NB4 (cell line): ENCODE results near the gene FIP1L1.

Experiments used
- MYC ChIP-seq: IDR thresholded peaks from 2 replicates; pipeline ENCODE4 v1.6.1; 2011; ENCODE audit warnings: low read depth, low read length
- POLR2A ChIP-seq: IDR thresholded peaks from 2 replicates; pipeline ENCODE4 v1.6.1; 2011; ENCODE audit warnings: mild to moderate bottlenecking; ENCODE audit not compliant: insufficient read length; ENCODE audit errors: extremely low read depth
- TF ChIP-seq, protein P1 (sequence below): IDR thresholded peaks from one replicate; pipeline ENCODE4 v1.5.1; 2012; ENCODE audit warnings: low read depth, low read length
- TF ChIP-seq, protein P2 (sequence below): IDR thresholded peaks from 2 replicates; pipeline ENCODE4 v1.6.1; 2011; ENCODE audit warnings: low read depth, low read length

- TF ChIP-seq, protein P1, sequence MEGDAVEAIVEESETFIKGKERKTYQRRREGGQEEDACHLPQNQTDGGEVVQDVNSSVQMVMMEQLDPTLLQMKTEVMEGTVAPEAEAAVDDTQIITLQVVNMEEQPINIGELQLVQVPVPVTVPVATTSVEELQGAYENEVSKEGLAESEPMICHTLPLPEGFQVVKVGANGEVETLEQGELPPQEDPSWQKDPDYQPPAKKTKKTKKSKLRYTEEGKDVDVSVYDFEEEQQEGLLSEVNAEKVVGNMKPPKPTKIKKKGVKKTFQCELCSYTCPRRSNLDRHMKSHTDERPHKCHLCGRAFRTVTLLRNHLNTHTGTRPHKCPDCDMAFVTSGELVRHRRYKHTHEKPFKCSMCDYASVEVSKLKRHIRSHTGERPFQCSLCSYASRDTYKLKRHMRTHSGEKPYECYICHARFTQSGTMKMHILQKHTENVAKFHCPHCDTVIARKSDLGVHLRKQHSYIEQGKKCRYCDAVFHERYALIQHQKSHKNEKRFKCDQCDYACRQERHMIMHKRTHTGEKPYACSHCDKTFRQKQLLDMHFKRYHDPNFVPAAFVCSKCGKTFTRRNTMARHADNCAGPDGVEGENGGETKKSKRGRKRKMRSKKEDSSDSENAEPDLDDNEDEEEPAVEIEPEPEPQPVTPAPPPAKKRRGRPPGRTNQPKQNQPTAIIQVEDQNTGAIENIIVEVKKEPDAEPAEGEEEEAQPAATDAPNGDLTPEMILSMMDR, result no peak
- TF ChIP-seq MYC (no peak), POLR2A (no peak)
- TF ChIP-seq, protein P2, sequence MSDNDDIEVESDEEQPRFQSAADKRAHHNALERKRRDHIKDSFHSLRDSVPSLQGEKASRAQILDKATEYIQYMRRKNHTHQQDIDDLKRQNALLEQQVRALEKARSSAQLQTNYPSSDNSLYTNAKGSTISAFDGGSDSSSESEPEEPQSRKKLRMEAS, result no peak
Observed at GRCh38 chr4:53480909-53481308, 103.5 kb downstream of the FIP1L1 start.
